Ascending aorta (tissue), 2 donors: ENCODE results near the gene CDH23. TPM values are rescaled to one million over a fixed set of nuclear protein-coding genes. Genes with fewer than 3 reads are reported as not detected.

ENCODE experiments used
- DNase-seq, 2 donors: peaks; one replicate each; pipeline ENCODE4 v3.0.0-alpha.2; 2019; ENCODE audit warnings: low spot score in 2 of 2
- H3K27ac ChIP-seq, 2 donors: fragments of 200-600 bp; sonication (generic); one replicate each; pipeline ENCODE4 v1.5.1; 2016 to 2017; ENCODE audit warnings: mild to moderate bottlenecking in 1 of 2
- H3K27me3 ChIP-seq: fragments of 200-600 bp; sonication (generic); one replicate; pipeline ENCODE4 v1.5.1; 2017
- H3K36me3 ChIP-seq, 2 donors: fragments of 200-600 bp; sonication (generic); one replicate each; pipeline ENCODE4 v1.5.1; 2016
- H3K4me1 ChIP-seq, 2 donors: fragments of 200-600 bp; sonication (generic); one replicate each; pipeline ENCODE4 v1.5.1; 2016 to 2017; ENCODE audit warnings: mild to moderate bottlenecking in 1 of 2
- H3K4me3 ChIP-seq, 2 donors: fragments of 200-600 bp; sonication (generic); one replicate each; pipeline ENCODE4 v1.5.1; 2016 to 2017; ENCODE audit warnings: mild to moderate bottlenecking in 1 of 2
- H3K9me3 ChIP-seq, 2 donors: fragments of 200-600 bp; sonication (generic); one replicate each; pipeline ENCODE4 v1.5.1; 2016
- intact Hi-C: fragments of 100-400 bp; cut with DNase I; formaldehyde crosslinking; loops from one replicate; pipeline ENCODE4 v1.15.1; 2023
- total RNA-seq: library from RNA; depleted of rRNA; stranded (reverse); fragments of >200 nt; gene quantifications from one replicate; pipeline ENCODE4 v1.1.0, GENCODE V29; 2016
- TF ChIP-seq, protein P1 (sequence below), 3 experiments: fragments of 200-600 bp in 2 of 3; fragments of 450-650 bp in 1 of 3; sonication (generic) in 2 of 3; IDR thresholded peaks; one replicate each; pipeline ENCODE4 v1.5.1; 2016 to 2019; ENCODE audit warnings: antibody characterized with exemption in 3 of 3, mild to moderate bottlenecking in 1 of 3, moderate library complexity in 1 of 3

CDH23 gene
- total RNA-seq, 1 donor from 2014 or later, result 40.9 TPM

DNA sequence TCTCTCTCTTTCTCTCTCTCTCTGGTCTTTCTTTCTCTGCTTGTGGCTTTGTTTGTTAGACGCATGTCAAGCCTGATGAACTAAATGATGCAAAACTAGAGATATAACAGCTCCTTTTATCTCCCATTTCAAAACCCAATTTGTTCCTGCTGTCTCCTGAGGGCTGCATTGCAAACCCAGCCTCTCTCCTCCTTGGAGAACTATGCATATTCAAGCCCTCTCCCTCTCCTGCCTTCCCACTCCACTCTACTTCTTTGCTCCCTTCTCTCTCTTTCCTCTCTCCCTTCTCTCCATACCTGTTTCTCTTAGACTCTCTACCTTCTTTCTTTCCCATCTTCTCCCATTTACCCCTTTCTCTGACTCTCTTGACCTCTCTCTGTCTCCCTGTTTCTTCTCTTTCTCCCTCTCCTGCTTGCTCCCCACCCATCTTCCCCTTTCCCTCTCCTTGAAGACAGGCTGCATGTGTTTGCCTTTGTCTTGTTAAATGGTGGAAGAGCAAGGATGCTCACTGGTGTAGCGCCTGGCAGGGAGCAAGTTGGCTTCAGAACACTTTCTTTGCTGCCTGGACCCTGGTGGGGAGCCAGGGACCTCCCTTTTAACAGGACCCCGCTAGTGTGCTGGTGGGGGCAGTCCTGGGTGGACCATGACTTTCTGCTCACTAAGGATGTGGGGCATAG lies 142.9 kb downstream of the CDH23 start:
- intact Hi-C loops, result loop anchor here (5.0 kb wide), 1 partner anchor 843 kb away; no protein-coding TSS in a partner anchor
- H3K36me3 ChIP-seq, result no peaks in the 10 kb centered on the region
- H3K4me3 ChIP-seq, result no peak overlapping the region
- H3K9me3 ChIP-seq, result no peaks in the 10 kb centered on the region
- DNase-seq, result no peak
- H3K27ac ChIP-seq, result no peak overlapping the region
- TF ChIP-seq, protein P1, sequence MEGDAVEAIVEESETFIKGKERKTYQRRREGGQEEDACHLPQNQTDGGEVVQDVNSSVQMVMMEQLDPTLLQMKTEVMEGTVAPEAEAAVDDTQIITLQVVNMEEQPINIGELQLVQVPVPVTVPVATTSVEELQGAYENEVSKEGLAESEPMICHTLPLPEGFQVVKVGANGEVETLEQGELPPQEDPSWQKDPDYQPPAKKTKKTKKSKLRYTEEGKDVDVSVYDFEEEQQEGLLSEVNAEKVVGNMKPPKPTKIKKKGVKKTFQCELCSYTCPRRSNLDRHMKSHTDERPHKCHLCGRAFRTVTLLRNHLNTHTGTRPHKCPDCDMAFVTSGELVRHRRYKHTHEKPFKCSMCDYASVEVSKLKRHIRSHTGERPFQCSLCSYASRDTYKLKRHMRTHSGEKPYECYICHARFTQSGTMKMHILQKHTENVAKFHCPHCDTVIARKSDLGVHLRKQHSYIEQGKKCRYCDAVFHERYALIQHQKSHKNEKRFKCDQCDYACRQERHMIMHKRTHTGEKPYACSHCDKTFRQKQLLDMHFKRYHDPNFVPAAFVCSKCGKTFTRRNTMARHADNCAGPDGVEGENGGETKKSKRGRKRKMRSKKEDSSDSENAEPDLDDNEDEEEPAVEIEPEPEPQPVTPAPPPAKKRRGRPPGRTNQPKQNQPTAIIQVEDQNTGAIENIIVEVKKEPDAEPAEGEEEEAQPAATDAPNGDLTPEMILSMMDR (IDR thresholded peaks at IDR 0.05), result no peak
- H3K27me3 ChIP-seq, result no peaks in the 10 kb centered on the region
- H3K4me1 ChIP-seq, result no peaks in the 10 kb centered on the region

DNA sequence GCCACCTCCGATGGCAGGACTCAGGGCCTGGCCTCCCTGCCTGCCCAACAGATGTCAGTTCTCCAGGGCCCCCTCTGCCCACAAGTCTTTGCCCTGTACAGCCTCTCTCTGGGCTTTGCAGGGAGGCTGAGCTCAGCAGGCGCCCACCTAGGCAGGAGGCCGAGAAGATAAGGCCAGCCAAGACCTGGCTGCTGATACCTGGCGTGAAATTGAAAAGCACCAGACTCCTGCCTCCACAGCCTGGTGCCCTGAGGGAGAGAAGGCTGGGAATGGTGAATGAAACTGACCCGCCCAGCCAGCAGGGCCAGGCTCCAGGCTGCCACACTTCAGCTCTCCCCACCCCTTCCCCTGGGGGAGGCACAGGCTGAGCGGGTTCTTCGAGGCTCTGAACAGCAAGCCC lies 145.8 kb downstream of the CDH23 start:
- intact Hi-C loops, result no loop called here
- TF ChIP-seq, protein P1 (IDR thresholded peaks at IDR 0.05), result no peak
- H3K4me3 ChIP-seq, result no peak overlapping the region
- H3K27ac ChIP-seq, result no peak overlapping the region
- no peak for DNase-seq
- no peaks in the 10 kb centered on the region for H3K4me1 ChIP-seq
- H3K27me3 ChIP-seq, result no peaks in the 10 kb centered on the region
- H3K36me3 ChIP-seq, result no peaks in the 10 kb centered on the region
- no peaks in the 10 kb centered on the region for H3K9me3 ChIP-seq

DNA sequence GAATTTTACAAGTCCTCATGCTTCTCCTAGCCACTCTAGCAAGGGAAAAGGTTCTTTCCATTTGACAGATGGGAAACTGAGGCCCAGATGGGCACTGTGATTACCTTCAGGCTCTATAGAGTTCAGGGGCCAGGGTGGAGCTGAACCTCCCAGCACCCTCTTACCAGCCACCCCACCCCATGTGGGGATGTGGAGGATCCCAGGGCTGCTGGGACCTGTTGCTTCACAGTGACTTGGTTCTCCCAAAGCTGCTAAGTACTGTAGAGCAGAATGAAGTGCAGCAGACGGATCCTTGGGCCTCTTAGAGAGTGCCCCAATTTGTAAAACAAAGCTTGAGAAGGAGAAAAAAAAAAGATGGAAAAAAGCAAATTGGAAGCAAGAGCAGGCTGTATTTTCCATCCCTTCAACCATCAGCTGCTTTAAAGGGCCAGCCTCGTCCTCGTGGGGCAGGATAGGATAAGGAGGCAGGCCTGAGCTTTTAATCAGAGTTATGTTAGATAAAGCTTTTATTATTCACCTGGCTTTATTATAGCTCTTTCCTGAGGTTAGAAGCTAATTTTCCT lies 147.0 kb downstream of the CDH23 start:
- Histone ChIP-seq H3K27me3 (no peaks in the 10 kb centered on the region), H3K4me3 (no peak overlapping the region), H3K4me1 (peaks cover 0 to 4% of the 10 kb centered on the region in 2 donors), H3K27ac (no peak overlapping the region), H3K36me3 (no peaks in the 10 kb centered on the region), H3K9me3 (no peaks in the 10 kb centered on the region)
- intact Hi-C loops, result no loop called here
- TF ChIP-seq, protein P1 (IDR thresholded peaks at IDR 0.05), result no peak
- no peak for DNase-seq

DNA sequence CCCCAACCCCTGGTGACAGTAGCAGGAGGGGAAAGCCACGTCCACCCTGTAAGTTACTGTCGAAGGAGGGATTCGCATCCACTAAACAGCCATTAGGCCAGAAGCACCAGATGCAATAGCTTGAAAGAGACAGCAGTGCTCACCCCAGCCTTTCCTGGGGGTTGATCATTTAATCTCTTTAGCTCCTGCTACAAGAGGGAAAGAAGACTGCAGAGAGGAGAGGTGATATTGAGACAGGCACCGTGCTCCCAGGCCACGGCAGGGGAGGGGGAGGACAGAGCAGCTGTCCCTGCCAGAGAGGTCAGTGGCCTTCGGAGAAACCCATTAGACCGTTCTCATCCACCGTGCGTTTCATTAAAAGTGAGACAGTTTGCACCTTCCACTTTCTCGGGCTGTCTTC lies 148.3 kb downstream of the CDH23 start:
- DNase-seq, result no peak
- intact Hi-C loops, result no loop called here
- Histone ChIP-seq H3K4me3 (no peak overlapping the region), H3K9me3 (no peaks in the 10 kb centered on the region), H3K36me3 (no peaks in the 10 kb centered on the region), H3K4me1 (peaks cover 0 to 4% of the 10 kb centered on the region in 2 donors), H3K27me3 (no peaks in the 10 kb centered on the region), H3K27ac (no peak overlapping the region)
- TF ChIP-seq, protein P1 (IDR thresholded peaks at IDR 0.05), result no peak

DNA sequence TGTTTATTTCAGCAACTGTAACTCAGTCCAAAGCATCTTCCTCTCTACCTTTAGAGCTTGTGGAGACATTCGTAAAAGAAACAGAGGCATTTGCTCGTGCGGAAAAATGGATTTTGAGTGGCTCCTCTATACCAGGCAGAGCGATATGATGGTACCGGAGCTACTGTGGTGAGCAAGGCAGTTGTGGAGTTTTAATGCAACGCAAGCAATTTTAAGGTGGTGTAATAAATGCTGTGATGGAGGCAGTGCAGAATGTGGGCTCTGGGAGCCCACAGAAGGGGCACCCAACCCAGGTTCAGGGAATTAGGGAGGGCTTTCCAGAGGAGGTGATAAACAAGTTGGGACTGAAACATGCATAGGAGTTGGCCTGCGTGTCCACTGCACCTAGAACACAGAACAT lies 149.5 kb downstream of the CDH23 start:
- Histone ChIP-seq H3K9me3 (no peaks in the 10 kb centered on the region), H3K4me1 (peaks cover 0 to 4% of the 10 kb centered on the region in 2 donors), H3K27me3 (no peaks in the 10 kb centered on the region), H3K36me3 (no peaks in the 10 kb centered on the region), H3K27ac (no peak overlapping the region), H3K4me3 (no peak overlapping the region)
- intact Hi-C loops, result no loop called here
- TF ChIP-seq, protein P1 (IDR thresholded peaks at IDR 0.05), result no peak
- DNase-seq, result no peak
